Liver (tissue), 9 donors: ENCODE results near the gene TMEM176A. TPM values are rescaled to one million over a fixed set of nuclear protein-coding genes. Genes with fewer than 3 reads are reported as not detected.

Experiments
- DNase-seq: peaks from one replicate; pipeline ENCODE4 v3.0.0-alpha.2; 2017; ENCODE audit warnings: low spot score
- H3K27ac ChIP-seq, 2 donors: one replicate each; pipeline ENCODE4 v1.7.0; 2013; ENCODE audit warnings: inconsistent platforms in 2 of 2, low read length in 2 of 2, control low read depth in 1 of 2, low read depth in 1 of 2, mild to moderate bottlenecking in 1 of 2
- H3K27me3 ChIP-seq, 4 donors: one replicate each; pipeline versions ENCODE4 v1.6.1 to v1.7.0; 2013; ENCODE audit warnings: low read length in 3 of 4, inconsistent platforms in 1 of 4, mild to moderate bottlenecking in 1 of 4, moderate library complexity in 1 of 4; ENCODE audit not compliant: control insufficient read depth in 4 of 4, insufficient read depth in 4 of 4
- H3K36me3 ChIP-seq, 4 donors: one replicate each; pipeline versions ENCODE4 v1.6.1 to v1.7.0; 2013; ENCODE audit warnings: low read length in 3 of 4, mild to moderate bottlenecking in 3 of 4, low read depth in 1 of 4, moderate library complexity in 1 of 4; ENCODE audit not compliant: control insufficient read depth in 4 of 4, insufficient read depth in 3 of 4
- H3K4me1 ChIP-seq, 4 donors: one replicate each; pipeline versions ENCODE4 v1.6.1 to v1.7.0; 2013; ENCODE audit warnings: low read length in 3 of 4, mild to moderate bottlenecking in 3 of 4, moderate library complexity in 1 of 4; ENCODE audit not compliant: control insufficient read depth in 4 of 4, insufficient read depth in 4 of 4
- H3K4me3 ChIP-seq, 3 donors: one replicate each; pipeline versions ENCODE4 v1.6.1 to v1.7.0; 2013; ENCODE audit warnings: low read length in 3 of 3, control low read depth in 1 of 3, low read depth in 1 of 3, mild to moderate bottlenecking in 1 of 3
- H3K9ac ChIP-seq, 2 donors: one replicate each; pipeline ENCODE4 v1.7.0; 2013; ENCODE audit warnings: low read length in 2 of 2, mild to moderate bottlenecking in 2 of 2, moderate library complexity in 2 of 2, control low read depth in 1 of 2, low read depth in 1 of 2
- H3K9me3 ChIP-seq, 4 donors: one replicate each; pipeline versions ENCODE4 v1.6.1 to v1.7.0; 2013; ENCODE audit warnings: low read length in 3 of 4; ENCODE audit not compliant: control insufficient read depth in 4 of 4
- ATF3 ChIP-seq: IDR thresholded peaks from 2 replicates; pipeline ENCODE4 v1.6.1; 2016; ENCODE audit warnings: antibody characterized with exemption
- CTCF ChIP-seq: fragments of 150-350 bp; IDR thresholded peaks from 2 replicates; pipeline ENCODE4 v1.5.1; 2017; ENCODE audit warnings: improper control_type of control experiment, low read depth, low read length; ENCODE audit not compliant: missing input control
- EGR1 ChIP-seq, 2 donors: IDR thresholded peaks; 2 replicates each; pipeline ENCODE4 v1.6.1; 2016 to 2018; ENCODE audit warnings: antibody characterized with exemption in 2 of 2, low read depth in 2 of 2
- HNF4A ChIP-seq, 2 donors: conservative IDR thresholded peaks; 2 replicates each; pipeline ENCODE4 v1.6.1; 2016; ENCODE audit warnings: antibody characterized with exemption in 2 of 2, mild to moderate bottlenecking in 2 of 2
- HNF4G ChIP-seq: IDR thresholded peaks from 2 replicates; pipeline ENCODE4 v1.6.1; 2016; ENCODE audit warnings: antibody characterized with exemption
- JUND ChIP-seq, 2 donors: IDR thresholded peaks; 2 replicates each; pipeline ENCODE4 v1.6.1; 2016; ENCODE audit warnings: antibody characterized with exemption in 2 of 2
- NR2F2 ChIP-seq: IDR thresholded peaks from 2 replicates; pipeline ENCODE4 v1.6.1; 2016; ENCODE audit warnings: antibody characterized with exemption
- RAD21 ChIP-seq, 2 donors: IDR thresholded peaks; 2 replicates each; pipeline ENCODE4 v1.6.1; 2016; ENCODE audit warnings: antibody characterized with exemption in 2 of 2, mild to moderate bottlenecking in 2 of 2
- REST ChIP-seq: IDR thresholded peaks from 2 replicates; pipeline ENCODE4 v1.6.1; 2016; ENCODE audit warnings: antibody characterized with exemption, mild to moderate bottlenecking
- RXRA ChIP-seq, 2 donors: IDR thresholded peaks; 2 replicates each; pipeline ENCODE4 v1.6.1; 2017 to 2018; ENCODE audit warnings: antibody characterized with exemption in 2 of 2, mild to moderate bottlenecking in 1 of 2
- SP1 ChIP-seq: IDR thresholded peaks from 2 replicates; pipeline ENCODE4 v1.6.1; 2018; ENCODE audit warnings: antibody characterized with exemption, mild to moderate bottlenecking
- TAF1 ChIP-seq: conservative IDR thresholded peaks from 2 replicates; pipeline ENCODE4 v1.6.1; 2016; ENCODE audit warnings: antibody characterized with exemption, mild to moderate bottlenecking
- ZBTB33 ChIP-seq: IDR thresholded peaks from 2 replicates; pipeline ENCODE4 v1.6.1; 2016; ENCODE audit warnings: antibody characterized with exemption
- WGBS: extraction: QIAGEN DNeasy Blood & Tissue Kit; methylation state at CpG from one replicate; pipeline ENCODE4 v1.1.7; 2013; 5-methylcytosine and 5-hydroxymethylcytosine counted together
- polyA plus RNA-seq, 2 donors: library from polyadenylated mRNA; stranded (reverse) in 1 of 2; unstranded in 1 of 2; fragments of 200-250 nt in 1 of 2; fragments of >200 nt in 1 of 2; fragmentation: Nextera tagmentation in 1 of 2; extraction: Ambion mirVana in 1 of 2; gene quantifications; one replicate each; pipeline versions ENCODE4 v1.2.1 to v1.2.3, GENCODE V29; 2013 to 2015
- total RNA-seq, 2 donors: library from RNA; depleted of rRNA; stranded (reverse); fragments of >200 nt; gene quantifications; one replicate each; pipeline ENCODE4 v1.2.3, GENCODE V29; 2014
- donor health status: healthy.
- donor health status: healthy.
- donor health status: healthy.
- donor health status: healthy.
- donor health status: healthy.

The TMEM176A gene
- total and polyA plus RNA-seq, 4 donors = 346 to 703 (median 539) TPM

- H3K36me3 ChIP-seq = peaks cover 0 to 5% (median 0%) of the 10 kb centered on the region in 4 donors
- H3K27me3 ChIP-seq = no peaks in the 10 kb centered on the region
- H3K4me1 ChIP-seq = peaks cover 0 to 4% (median 4%) of the 10 kb centered on the region in 4 donors
- no peak overlapping the region for H3K4me3 ChIP-seq
- DNase-seq = no peak
- TF ChIP-seq ATF3 (no peak), HNF4A (conservative IDR thresholded peaks at IDR 0.05) (no peak), HNF4G (no peak), RAD21 (IDR thresholded peaks at IDR 0.05) (no peak), CTCF (no peak), EGR1 (IDR thresholded peaks at IDR 0.05; ENCODE audit: low read depth in 2 of 2) (no peak), NR2F2 (no peak), JUND (IDR thresholded peaks at IDR 0.05) (no peak), SP1 (no peak)
- no peak overlapping the region for H3K27ac ChIP-seq
- H3K9ac ChIP-seq = no peak overlapping the region
- 90% methylated on average over 6 of the region's 6 CpGs for WGBS
- H3K9me3 ChIP-seq = no peaks in the 10 kb centered on the region
These were observed 35.2 kb downstream of the TMEM176A start for GRCh38 chr7:150835702-150836280.

GRCh38 chr7:150838965-150839650 lies 38.5 kb downstream of the TMEM176A start:
- TF ChIP-seq RAD21 (IDR thresholded peaks at IDR 0.05) = no peak
- TF ChIP-seq REST = no peak
- TF ChIP-seq RXRA (IDR thresholded peaks at IDR 0.05) = no peak
- no peak for TF ChIP-seq ATF3
- TF ChIP-seq TAF1 = no peak
- no peak for TF ChIP-seq NR2F2
- no peak for TF ChIP-seq CTCF
- TF ChIP-seq ZBTB33 = no peak
- TF ChIP-seq EGR1 (IDR thresholded peaks at IDR 0.05; ENCODE audit: low read depth in 2 of 2) = no peak
- H3K9ac ChIP-seq = no peak overlapping the region
- peaks cover 0 to 8% (median 0%) of the 10 kb centered on the region in 4 donors for H3K9me3 ChIP-seq
- no peaks in the 10 kb centered on the region for H3K4me1 ChIP-seq
- H3K36me3 ChIP-seq = no peaks in the 10 kb centered on the region
- H3K27me3 ChIP-seq = no peaks in the 10 kb centered on the region
- WGBS = 94% methylated on average over 7 of the region's 7 CpGs
- no peak overlapping the region for H3K27ac ChIP-seq
- no peak for DNase-seq
- no peak overlapping the region for H3K4me3 ChIP-seq
